ENCODE data around the gene MTAP.
"Not testable (repeated sequence)": the region's sequence is repeated elsewhere in the genome, so short reads cannot be mapped to it uniquely, and the experiment has no call there.

Gene MTAP

GRCh38 chr9:21919377-21920362 lies 117.2 kb downstream of the MTAP start:
- no peak for DNase-seq (ENCODE audit: low read depth, low spot score)

GRCh38 chr9:21923694-21924093 lies 121.3 kb downstream of the MTAP start:
- no peak for DNase-seq (ENCODE audit: low read depth, low spot score)

GRCh38 chr9:21927752-21928151 lies 125.3 kb downstream of the MTAP start:
- no peak for DNase-seq (ENCODE audit: low read depth, low spot score)

DNA sequence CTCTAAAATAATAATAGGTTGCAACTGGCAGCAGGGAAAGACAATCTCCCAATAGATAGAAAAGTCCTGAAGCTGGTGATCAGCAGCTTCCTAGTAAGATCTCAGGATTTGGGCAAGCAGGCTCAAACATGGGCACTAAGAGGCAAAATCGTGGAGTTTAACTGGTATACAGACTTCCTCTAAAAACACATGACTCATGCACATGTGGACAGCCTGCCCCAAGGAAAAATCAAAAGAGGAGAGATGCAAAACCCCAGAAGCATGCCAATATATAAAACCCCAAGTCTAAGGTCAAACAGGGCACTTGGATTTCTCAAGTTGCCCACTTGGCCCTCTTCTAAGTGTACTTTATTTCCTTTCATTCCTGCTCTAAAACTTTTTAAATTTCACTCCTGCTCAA lies 129.0 kb downstream of the MTAP start:
- DNase-seq (ENCODE audit: low read depth, low spot score) = no peak

- DNase-seq (ENCODE audit: low read depth, low spot score) = no peak
These were observed 130.8 kb downstream of the MTAP start for GRCh38 chr9:21933281-21933680.

DNA sequence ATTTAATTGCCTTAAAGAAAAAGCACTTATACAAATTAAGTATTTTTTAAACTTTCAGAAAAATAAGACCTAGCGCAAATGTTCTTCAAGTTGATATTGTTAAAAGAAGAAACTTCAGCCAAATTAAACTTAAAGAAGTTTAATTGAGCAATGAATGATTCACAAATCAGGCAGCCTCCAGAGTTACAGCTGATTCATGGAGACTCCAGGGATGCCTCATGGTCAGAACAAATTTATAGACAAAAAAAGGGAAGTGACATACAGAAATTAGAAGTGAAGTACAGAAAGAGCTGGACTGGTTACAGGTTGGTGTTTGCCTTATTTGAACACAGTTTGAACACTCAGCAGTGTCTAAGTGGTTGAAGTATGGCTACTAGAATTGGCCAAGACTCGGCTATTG lies 131.4 kb downstream of the MTAP start:
- DNase-seq (ENCODE audit: low read depth, low spot score) = no peak

GRCh38 chr9:21935631-21936030 lies 133.2 kb downstream of the MTAP start:
- DNase-seq (ENCODE audit: low read depth, low spot score) = no peak

- DNase-seq (ENCODE audit: low read depth, low spot score) = no peak
These were observed 133.7 kb downstream of the MTAP start for GRCh38 chr9:21936161-21936560.

DNA sequence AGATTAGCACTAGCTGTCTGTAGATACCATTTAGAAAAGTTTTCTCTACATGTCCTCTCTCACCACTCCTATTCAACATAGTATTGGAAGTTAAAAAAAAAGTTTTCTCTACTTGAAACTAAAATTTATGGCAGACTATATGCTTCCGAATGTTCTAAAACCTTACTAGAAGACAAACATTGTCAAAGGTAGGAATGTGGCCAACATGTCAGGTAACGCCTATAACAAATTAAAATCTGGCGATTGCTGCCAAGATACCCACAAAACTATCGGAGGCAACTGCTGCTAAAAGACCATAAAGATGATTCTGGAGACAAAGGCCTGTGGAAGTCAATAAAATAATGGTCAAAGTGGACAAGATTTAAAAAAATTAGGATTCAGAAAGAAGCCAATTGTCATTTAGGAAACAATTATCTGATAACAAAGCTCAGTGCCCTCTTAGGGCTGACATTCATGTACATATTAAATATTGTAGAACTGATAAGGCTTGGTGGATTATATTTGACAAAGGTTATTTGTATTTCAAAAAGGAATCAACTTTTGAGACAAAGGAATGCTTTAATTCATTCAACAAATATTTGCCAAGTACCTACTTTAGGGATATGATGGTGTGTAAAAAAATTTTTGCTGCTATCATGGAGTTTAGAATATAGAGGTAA lies 139.0 kb downstream of the MTAP start:
- no peak for DNase-seq (ENCODE audit: low read depth, low spot score)

GRCh38 chr9:21943464-21943863 lies 141.0 kb downstream of the MTAP start:
- no peak for DNase-seq (ENCODE audit: low read depth, low spot score)

- DNase-seq (ENCODE audit: low read depth, low spot score) = no peak
These were observed 143.2 kb downstream of the MTAP start for GRCh38 chr9:21945606-21946005.

DNA sequence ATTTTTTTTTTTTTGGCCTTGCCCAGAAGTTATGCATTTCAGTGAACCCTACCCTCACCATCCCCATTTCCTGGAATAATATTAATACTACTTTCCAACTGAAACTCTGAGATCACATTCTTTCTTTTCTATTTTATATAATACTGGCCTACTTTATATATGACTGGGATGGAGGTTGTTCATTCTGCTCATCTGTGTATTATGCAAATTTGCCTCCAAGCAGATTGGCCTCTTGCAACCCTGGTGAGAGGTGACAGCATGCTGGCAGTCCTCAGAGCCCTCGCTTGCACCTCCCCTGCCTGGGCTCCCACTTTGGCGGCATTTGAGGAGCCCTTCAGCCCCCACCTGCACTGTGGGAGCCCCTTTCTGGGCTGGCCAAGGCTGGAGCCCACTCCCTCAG lies 156.4 kb downstream of the MTAP start:
- no peak for DNase-seq (ENCODE audit: low read depth, low spot score)

- not testable (repeated sequence) for DNase-seq (ENCODE audit: low read depth, low spot score)
These were observed 156.8 kb downstream of the MTAP start for GRCh38 chr9:21959268-21959667.

DNA sequence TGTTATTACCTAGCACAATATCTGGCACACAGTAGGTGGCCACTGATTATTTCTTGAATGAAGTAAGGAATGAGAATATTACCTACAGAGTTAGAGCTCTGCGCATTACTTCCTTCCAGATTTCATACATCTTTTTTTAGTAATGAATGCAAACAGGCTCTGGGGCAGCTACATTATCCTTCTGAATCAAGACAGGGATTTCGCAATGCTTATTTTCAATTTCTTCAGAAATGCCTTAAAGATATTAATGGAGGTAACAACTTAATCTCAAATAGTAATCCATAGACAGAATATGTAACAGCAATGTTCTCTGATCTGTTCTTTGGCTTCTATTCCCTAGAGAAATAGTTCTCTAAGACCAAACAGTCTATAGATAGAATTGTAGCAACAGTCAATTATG lies 159.1 kb downstream of the MTAP start:
- no peak for DNase-seq (ENCODE audit: low read depth, low spot score)

DNA sequence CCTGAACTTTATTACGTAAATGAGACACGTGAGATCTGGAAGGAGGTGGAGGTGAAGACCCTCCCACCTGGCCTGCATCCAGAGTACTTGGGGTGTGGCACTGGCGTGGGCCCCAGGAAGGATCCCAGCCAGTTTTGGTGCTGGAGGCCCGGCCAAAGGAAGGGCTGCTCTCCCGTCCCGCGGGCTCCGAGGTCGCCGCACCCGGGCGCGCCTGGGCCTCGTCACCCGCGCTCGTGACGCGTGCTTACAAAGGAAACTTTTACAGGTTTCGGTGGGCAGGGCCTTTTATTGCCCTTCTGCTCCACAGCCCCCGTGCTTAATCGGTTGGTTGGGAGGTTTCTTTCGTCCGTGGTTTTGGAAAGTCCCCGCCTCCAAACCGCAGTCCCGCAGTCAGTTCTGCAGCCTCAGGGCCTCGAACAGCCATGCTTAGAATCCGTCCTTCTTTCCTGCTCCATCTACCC lies 162.5 kb downstream of the MTAP start:
- no peak for DNase-seq (ENCODE audit: low read depth, low spot score)

DNA sequence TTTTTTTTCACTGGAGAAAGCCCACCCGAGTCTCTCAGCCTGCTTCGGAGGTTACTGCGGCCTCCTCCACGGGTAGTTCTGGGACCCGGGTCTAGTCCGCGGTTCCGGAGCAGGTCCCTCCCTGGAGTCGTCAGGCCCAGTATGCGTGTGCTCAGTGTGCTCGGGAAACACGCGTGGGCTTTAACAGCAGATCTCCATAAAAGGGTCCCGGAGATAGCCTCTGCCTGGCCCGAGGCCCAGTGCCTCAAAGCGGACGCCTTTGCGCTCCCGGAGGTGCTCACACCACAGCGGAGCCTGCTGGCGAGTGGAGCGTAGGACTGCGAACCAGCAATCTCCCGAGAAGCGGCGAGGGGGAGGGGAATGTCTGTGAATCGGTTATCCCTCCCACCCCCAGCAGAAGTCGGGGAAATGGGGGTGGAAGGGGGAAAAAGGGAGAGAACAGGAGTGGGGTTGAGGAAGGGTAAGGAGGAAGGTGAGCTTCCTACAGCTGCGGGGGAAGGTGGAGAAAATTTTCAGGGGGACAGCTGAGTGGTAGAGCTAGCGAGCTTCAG lies 163.0 kb downstream of the MTAP start:
- no peak for DNase-seq (ENCODE audit: low read depth, low spot score)

DNA sequence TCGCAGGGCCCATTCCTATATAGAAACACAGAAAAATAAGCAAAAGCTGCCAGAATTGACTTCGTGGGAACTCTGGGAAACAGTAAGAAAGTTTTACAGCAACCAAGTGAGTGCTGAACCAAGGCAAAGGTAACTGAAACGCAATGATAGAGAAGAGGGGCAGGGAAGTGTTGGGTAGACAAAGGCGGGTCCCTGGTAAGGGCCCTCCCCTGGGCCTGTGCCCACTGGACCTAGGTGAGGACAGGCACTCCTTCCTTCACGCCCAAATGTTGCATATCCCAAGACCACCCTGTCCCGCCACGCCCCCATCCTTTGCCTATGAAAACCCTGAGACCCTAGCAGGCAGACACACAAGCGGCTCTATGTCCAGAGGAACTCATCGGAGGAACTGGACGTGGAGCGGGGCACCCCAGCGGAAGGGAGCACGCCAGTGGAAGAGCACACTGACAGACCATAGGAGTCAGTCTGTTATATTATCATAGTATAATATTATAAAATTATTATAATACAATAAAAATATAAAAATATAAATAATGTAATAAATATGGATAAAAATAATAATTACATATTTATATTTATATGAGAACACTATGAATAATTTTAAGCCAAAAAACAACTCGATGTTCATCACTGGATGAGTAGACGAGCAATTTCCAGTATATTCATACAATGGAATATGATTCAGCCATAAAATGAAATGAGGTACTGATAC lies 163.9 kb downstream of the MTAP start:
- no peak for DNase-seq (ENCODE audit: low read depth, low spot score)

DNA sequence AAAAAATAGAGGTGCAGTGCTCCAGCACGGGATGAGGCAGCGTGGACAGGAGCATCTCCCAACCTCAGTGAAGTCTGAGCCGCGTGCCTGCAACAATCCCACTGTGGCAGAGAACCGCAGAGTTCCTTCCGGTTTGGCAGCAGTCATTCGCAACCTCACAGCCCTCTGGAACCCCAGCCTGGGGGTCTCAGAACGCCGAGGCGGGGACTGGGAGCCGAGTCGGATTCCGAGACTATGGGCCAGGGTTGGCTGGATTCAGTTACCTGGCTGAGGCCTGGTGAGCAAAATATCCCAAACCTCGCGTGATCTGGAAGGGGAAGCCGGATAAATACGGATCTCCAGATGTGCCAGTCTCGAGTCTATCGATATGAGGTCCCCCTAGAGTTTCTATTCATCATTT lies 164.7 kb downstream of the MTAP start:
- DNase-seq (ENCODE audit: low read depth, low spot score) = no peak

DNA sequence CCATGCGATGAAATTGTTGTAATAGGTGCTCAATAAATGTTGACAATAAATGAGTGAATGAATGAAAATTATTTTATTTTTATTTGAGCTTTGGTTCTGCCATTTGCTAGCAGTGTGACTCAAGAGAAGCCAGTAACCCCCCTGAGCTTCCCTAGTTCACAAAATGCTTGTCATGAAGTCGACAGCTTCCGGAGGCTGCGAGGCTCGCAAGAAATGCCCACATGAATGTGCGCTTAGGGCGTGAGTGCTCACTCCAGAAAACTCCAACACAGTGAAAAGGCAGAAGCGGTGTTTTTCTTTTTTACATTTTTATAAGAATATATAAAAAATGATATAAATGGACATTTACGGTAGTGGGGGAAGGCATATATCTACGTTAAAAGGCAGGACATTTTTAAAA lies 165.3 kb downstream of the MTAP start:
- DNase-seq (ENCODE audit: low read depth, low spot score) = no peak

DNA sequence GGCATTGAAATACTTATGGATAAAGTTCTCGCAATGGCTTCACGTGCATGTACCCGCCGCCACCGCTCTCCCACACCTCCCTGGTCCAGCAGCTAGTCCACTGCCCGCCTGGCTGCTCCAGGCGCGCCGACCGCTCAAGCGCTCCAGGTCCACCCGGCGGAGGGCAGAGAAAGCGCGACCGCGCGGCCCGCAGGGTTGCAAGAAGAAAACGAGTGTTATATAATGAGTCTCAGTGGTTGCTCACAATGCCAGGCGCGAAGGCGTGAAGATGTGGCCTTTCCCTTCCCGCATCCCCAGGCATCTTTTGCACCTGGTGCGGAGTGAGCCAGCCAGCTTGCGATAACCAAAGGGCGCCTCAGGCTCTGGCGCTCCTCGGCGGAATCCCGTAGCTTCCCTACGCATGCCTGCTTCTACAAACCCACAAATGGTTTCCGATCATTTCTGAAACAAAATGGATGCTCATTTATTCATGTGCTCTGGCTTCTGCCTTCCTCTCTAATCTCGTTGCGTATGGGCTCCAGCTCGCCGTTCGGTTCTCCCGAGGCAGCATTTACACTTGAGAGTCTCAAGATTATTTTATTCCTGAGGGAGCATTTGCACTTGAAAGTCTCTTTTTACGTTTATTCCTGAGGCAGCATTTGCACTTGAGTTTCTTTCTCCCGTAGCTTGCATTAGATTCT lies 166.0 kb downstream of the MTAP start:
- DNase-seq (ENCODE audit: low read depth, low spot score) = no peak

All from brain pericyte (primary cell).